GM12801 (cell line): ENCODE data around the gene OLIG2.

Source experiments
- CTCF ChIP-seq: IDR thresholded peaks from one replicate; pipeline ENCODE4 v1.5.1; 2011; ENCODE audit warnings: control low read depth; ENCODE audit not compliant: insufficient read length; ENCODE audit errors: extremely low read depth

Gene OLIG2

GRCh38 chr21:33025106-33025488 lies 638 bp upstream of the OLIG2 start:
- TF ChIP-seq CTCF = no peak

GRCh38 chr21:33026443-33026858 lies 716 bp downstream of the OLIG2 start:
- no peak for TF ChIP-seq CTCF

GRCh38 chr21:33026878-33027400 lies 1.2 kb downstream of the OLIG2 start:
- no peak for TF ChIP-seq CTCF

- no peak for TF ChIP-seq CTCF
These were observed 1.9 kb downstream of the OLIG2 start for GRCh38 chr21:33027401-33028286.

GRCh38 chr21:33028287-33028670 lies 2.5 kb downstream of the OLIG2 start:
- no peak for TF ChIP-seq CTCF

- no peak for TF ChIP-seq CTCF
These were observed 3.1 kb downstream of the OLIG2 start for GRCh38 chr21:33028773-33029384.

GRCh38 chr21:33029385-33029921 lies 3.7 kb downstream of the OLIG2 start:
- no peak for TF ChIP-seq CTCF
